Stimulated activated CD4-positive, alpha-beta T cell treated with anti-CD3 and anti-CD28 coated beads, Interleukin-12 subunit alpha, Interleukin-12 subunit beta, amount 100 ng/mL, for 48 hours (primary cell): ENCODE data around the gene CPNE7.
"Not testable (repeated sequence)": the region's sequence is repeated elsewhere in the genome, so short reads cannot be mapped to it uniquely, and the experiment has no call there.

Experiments used
- DNase-seq, 3 donors: peaks; one replicate each; pipeline ENCODE4 v3.0.0-alpha.2; 2020; ENCODE audit warnings: low read depth in 2 of 3, low spot score in 1 of 3

CPNE7 gene

DNA sequence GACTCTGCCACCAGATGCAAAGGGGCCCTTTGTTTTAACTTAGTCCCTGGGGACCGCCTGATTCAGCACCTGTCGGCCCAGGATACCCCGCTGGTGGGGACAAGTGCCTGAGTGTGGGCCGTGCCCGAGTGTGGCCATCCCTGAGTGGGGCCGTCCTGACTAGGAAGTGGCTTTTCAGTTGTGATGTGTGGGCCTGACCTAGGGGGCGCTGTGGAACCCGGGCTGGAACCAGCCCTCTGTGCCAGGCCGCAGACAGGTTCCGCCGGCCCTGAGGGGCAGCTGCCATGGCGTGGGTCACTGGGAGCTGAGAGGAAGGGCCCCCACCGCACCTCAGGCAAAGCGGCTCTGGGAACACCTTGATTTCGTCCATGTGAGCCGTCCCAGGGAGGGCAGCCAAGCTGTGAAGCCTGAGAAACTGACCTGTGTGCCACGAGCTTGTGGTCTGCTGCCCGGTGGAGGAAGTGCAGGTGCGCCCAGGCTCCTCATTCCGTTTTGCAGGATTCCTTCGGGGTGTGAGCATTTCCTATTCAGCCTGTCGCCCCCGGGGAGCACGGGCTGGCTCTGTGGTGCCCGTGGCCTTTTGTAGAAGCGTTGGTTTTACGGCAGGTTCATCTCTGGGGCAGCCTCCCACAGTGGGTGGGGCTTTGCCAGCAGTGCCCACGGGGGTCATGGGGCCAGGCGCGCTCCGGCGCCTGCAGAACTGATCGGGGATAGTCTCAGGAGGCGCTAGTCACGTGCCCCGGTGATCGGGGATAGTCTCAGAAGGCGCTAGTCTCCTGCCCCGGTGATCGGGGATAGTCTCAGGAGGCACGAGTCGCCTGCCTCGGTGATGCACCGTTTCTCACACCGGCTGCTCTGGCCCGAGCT is 9.8 kb upstream of the CPNE7 start:
- DNase-seq: peak in 2 of 3 donors; percentile 62 to 67

DNA sequence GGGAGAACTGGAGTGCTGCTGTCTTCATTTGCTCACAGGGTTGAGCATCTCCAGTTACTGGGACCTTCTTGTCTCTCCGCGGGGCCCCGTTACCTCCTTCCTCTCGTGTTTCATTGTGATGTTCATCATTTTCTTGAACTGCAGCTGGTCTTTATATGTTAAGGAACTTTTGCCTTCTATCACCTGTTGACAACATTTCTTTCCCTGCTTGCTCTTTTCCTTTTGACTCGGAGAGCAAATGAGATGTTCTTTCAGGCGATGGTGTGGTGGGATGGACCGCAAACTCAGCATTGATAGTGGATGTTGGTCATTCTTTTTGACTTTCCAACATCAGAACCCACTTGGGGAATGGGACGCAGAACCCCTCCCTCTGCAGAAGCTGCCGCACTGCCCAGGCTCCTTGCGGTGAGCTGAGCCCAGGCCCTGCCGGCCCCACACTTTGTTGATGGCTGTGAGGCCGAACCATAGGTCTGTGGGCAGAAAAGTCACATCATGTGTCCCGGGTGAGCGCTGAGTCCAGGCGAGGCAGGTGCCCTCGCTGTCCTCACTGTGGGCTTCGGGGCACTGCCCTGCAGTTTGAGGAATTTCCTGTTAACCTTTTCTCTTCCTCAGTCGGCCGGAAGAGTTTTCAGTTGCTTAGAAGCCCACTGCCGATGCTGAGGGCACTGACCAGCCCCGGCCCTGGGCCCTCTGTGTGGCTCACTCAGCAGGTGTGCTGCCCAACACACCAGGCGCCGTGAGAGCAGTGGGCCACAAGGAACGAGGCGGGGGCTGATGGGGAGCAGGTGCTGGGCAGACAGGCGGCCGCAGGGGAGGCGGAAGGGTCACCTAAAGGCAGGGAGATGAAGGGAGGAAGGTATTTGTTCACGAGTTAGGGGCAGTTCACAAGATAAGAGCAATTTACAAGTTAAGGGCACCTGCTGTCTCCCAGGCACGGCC is 7.6 kb upstream of the CPNE7 start:
- DNase-seq: no peak

GRCh38 chr16:89569506-89570341 is 5.8 kb upstream of the CPNE7 start:
- no peak for DNase-seq

GRCh38 chr16:89570342-89570923 is 5.1 kb upstream of the CPNE7 start:
- no peak for DNase-seq

DNA sequence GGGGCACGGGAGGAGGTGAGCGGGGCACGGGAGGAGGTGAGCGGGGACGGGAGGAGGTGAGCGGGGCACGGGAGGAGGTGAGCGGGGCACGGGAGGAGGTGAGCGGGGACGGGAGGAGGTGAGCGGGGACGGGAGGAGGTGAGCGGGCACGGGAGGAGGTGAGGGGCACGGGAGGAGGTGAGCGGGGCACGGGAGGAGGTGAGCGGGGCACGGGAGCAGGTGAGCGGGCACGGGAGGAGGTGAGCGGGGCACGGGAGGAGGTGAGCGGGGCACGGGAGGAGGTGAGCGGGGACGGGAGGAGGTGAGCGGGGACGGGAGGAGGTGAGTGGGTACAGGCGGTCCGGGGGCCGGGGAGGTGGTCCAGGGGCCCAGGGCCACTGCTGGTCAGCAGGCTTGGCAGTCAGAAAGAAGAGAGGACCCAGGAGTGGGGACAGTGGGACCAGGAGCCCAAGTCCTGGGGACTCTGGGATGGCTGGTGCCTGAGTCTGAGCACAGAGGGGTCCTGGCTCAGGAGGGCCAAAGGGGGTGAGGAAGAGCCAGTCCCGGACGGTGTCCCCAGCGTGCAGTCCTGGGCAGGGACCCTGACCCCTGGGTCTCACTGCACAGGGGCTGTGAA is 4.5 kb upstream of the CPNE7 start:
- not testable (repeated sequence) for DNase-seq

GRCh38 chr16:89571636-89572035 is 3.9 kb upstream of the CPNE7 start:
- DNase-seq: no peak

DNA sequence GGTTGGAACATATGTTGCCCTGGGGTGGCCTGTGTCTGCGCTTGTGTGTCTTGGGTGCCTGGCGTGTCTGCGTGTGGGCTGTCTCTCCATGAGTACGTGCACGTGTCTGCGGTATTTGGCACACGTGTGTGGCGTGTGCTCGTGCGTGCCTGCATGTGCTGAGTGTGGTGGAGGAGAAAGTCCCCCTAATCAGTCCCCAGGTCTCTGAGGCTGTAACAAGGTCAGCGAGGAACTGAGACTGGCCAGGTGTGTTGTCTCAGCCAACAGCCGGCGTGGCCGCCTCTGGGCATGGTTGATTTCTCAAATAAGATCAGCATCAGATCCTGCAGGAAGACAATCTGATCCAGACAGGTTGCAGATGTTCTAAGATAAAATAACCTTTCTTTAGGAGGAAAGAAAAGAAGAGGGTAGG is 3.5 kb upstream of the CPNE7 start:
- no peak for DNase-seq

GRCh38 chr16:89572485-89573205 is 2.9 kb upstream of the CPNE7 start:
- no peak for DNase-seq

DNA sequence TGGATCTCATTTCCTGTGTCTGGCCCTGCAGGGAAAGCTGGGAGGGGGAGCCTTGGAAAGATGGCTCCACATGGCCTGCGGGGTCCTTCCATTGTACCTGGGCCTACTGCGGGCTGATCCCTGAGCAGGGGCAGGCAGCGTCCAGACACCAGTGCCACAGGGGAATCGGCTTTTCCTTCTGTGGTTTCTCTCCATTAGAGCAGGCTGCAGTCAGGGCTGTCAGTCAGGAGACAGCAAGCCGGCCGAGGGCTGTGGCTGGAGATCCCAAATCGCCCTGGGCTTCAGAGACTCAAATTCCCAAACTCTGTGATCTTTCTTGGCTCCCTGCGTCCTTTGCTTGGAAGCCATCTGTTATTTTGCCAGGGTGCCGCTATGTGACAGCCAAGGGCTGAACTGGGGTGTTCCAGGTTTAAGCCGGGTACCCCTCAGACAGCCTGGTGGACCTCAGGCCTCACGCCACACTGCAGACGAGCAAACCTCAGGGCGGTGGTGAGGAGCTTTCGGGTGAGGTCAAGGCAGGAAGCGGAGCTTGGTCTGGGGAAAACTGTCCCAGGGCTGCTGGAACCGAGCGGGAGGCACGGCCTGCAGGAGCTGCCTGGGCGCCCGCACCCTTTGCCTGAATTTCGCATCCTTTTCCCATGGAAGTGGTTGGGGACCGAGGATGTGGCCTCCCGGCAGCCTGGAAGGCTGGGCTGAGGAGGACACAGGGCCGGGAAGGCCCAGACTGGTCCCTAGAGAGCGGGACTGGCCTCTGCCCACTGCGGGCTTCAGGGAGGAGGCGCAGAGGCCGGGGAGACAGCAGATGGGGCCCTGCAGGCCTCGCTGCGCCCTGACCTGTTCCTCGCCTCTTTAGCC is 1.5 kb upstream of the CPNE7 start:
- no peak for DNase-seq

- DNase-seq: peak in 2 of 3 donors; percentile 50 to 61
Measured at GRCh38 chr16:89574681-89575246, 794 bp upstream of the CPNE7 start.

- DNase-seq: no peak
Measured at GRCh38 chr16:89576153-89577054, 846 bp downstream of the CPNE7 start.

- no peak for DNase-seq
Measured at GRCh38 chr16:89577055-89577759, 1.6 kb downstream of the CPNE7 start.

GRCh38 chr16:89579351-89579750 is 3.8 kb downstream of the CPNE7 start:
- no peak for DNase-seq

DNA sequence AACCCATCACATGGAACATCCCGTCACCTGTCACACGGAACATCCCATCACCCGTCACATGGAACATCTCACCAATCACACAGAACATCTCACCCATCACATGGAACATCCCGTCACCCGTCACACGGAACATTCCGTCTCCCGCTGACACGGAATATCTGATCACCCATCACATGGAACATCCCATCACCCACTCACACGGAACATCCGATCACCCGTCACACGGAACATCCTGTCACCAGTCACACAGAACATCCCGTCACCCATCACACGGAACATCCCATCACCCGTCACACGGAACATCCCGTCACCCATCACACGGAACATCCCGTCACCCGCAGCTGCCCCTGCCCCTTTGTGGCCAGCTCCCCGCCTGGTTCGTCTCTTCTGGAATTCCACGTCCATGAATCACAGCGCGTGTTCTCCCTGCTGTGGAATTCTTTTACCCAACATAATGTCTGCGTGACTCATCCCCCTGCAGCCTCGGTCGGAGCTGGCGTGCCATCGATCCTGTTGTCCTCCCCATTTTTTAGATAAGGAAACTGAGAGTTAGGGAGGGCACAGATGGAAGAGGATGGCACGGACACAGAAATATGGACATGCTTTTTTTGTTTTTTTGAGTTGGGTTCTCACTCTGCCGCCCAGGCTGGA is 5.6 kb downstream of the CPNE7 start:
- no peak for DNase-seq

- no peak for DNase-seq
Measured at GRCh38 chr16:89581861-89582563, 6.5 kb downstream of the CPNE7 start.
